AG04449 (cell line): Measurements from ENCODE around the gene GRM4.

Experiments used
- CTCF ChIA-PET: fragments of 350-600 bp; formaldehyde crosslinking; extraction: SDS; loops from one replicate; lab custom pipeline; 2021; ENCODE audit warnings: antibody characterized with exemption; lab: Yijun Ruan, JAX
- POLR2A ChIA-PET: fragments of 400-600, 350-600 bp; formaldehyde crosslinking; extraction: SDS; loops from one replicate; lab custom pipeline; 2020; ENCODE audit warnings: antibody characterized with exemption, inconsistent platforms; lab: Yijun Ruan, JAX
- DNase-seq: peaks from one replicate; pipeline ENCODE4 v3.0.0-alpha.2; 2010; ENCODE audit warnings: low read depth, low spot score
- H3K4me3 ChIP-seq: 2 replicates; pipeline ENCODE4 v1.5.1; 2011; ENCODE audit warnings: low read depth, mild to moderate bottlenecking, control low read depth, low read length
- TF ChIP-seq, protein P1 (sequence below): IDR thresholded peaks from one replicate; pipeline ENCODE4 v1.5.1; 2011; ENCODE audit warnings: mild to moderate bottlenecking, moderate library complexity, low read length, control low read depth, inconsistent platforms; ENCODE audit not compliant: insufficient read depth; ENCODE audit errors: missing control alignments

The GRM4 gene

DNA sequence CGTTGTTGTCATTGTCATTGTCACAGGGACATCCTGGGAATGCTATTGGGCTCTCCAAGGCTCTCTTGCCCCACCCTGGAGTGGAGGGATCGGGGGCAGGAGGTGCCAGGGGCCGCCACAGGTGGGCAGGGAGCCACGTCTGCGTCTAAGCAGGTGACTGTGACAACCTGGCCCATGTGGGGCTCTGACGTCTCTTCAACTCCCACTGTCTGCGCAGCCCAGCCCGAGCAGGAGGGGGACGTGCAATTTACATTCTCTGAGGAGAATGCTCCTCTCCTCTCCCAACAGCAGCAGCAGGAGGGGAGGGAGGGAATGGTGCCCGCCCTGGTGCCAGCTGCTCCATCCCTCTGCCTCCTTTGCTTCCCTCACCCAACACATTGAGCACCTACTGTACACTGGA, 50.1 kb downstream of the GRM4 start:
- TF ChIP-seq, protein P1, sequence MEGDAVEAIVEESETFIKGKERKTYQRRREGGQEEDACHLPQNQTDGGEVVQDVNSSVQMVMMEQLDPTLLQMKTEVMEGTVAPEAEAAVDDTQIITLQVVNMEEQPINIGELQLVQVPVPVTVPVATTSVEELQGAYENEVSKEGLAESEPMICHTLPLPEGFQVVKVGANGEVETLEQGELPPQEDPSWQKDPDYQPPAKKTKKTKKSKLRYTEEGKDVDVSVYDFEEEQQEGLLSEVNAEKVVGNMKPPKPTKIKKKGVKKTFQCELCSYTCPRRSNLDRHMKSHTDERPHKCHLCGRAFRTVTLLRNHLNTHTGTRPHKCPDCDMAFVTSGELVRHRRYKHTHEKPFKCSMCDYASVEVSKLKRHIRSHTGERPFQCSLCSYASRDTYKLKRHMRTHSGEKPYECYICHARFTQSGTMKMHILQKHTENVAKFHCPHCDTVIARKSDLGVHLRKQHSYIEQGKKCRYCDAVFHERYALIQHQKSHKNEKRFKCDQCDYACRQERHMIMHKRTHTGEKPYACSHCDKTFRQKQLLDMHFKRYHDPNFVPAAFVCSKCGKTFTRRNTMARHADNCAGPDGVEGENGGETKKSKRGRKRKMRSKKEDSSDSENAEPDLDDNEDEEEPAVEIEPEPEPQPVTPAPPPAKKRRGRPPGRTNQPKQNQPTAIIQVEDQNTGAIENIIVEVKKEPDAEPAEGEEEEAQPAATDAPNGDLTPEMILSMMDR = no peak
- no peak for DNase-seq
- no peak overlapping the region for H3K4me3 ChIP-seq
- ChIA-PET POLR2A (no interaction called here), CTCF (interaction anchor here (0.8 kb wide), 1 partner anchor 10 kb away, joined by 3 read pairs; no protein-coding TSS in a partner anchor)

DNA sequence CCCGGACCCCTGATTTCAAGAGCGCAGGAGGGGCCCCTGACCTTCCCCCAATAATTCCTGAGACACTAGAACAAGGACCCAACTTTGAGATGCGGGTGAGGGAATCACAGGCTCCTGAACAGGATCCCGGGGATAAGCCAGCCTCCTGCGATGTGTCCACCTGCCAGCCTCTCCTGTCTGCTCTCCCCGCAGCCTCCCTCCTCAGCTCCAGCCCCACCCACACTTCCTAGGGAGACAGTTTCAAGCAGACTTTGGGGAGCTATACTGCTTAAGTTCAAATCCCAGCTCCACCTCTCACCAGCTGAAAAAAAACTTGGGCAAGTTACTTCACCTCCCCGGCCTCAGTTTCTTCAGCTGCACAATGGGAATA, 50.8 kb downstream of the GRM4 start:
- no peak for DNase-seq
- H3K4me3 ChIP-seq = no peak overlapping the region
- POLR2A ChIA-PET = no interaction called here
- TF ChIP-seq, protein P1 = no peak
- CTCF ChIA-PET = interaction anchor here (0.8 kb wide), 1 partner anchor 9 kb away, joined by 3 read pairs; no protein-coding TSS in a partner anchor

DNA sequence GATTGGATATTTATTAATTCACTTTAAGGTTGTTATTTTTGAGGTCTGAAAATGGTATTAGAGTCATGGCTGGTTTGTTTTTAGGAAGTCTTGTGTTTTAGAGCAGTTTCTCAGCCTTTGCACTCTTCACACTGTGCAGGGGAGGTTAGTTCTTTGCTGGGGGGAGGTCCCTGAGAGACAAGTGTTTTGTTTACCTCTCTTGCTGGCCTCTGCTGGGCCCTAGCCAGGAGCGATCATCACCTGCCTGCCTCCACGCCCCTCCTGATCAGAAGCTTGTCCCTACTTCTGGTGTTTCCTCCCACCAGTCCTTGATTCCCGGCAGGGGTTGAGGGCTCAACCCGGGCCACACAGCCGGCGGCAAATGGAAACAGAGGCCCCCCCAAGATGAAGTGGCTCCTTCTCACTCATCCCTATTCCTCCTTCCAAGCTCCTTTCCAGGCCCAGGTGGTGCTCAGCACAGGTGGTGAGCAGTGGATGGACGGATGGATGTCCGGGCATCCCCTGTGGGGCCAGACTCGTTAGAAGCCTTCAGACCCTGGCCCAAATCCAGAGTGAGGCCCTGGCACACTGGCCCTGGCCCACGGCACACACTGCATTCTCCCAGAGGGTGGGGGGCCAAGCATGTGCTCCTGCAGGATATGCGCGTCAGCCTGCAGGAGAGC, 51.3 kb downstream of the GRM4 start:
- no peak for DNase-seq

DNA sequence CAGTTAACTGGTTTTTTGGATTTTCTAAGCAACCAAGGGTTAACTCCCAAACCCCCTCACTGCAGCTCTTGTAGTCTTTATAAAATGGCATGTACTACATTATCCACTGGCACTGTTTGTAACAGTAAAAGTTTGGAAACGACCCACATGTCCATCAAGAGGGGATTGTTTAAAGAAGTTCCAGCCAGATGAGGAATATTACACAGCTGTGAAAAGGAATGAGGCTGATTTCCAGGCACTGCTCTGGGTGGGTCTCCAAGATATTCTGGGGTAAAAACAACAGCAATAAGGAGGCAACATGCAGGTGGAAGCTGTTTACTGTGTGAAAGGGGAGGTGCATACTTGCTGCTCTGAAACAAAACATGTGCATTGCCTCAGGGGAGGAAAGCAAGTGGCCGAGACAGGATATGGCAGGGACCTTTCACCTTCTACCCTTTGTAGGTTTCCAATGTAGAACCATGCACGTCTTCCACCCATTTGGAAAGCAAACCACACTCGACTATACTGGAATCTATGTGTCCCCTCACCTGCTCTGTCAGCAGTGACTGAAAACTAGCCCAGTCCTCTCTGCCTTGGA, 51.9 kb downstream of the GRM4 start:
- TF ChIP-seq, protein P1 = no peak
- DNase-seq = no peak
- ChIA-PET CTCF (interaction anchor here (1.3 to 1.7 kb wide), 2 partner anchors 13 to 39 kb away, joined by 3 to 4 read pairs; no protein-coding TSS in a partner anchor), POLR2A (no interaction called here)
- H3K4me3 ChIP-seq = no peak overlapping the region

More for the DNA sequence above, 51.3 kb downstream of the GRM4 start:
- ChIA-PET CTCF (interaction anchor here (0.8 kb wide), 1 partner anchor 9 kb away, joined by 3 read pairs; no protein-coding TSS in a partner anchor), POLR2A (no interaction called here)
- no peak overlapping the region for H3K4me3 ChIP-seq
- TF ChIP-seq, protein P1 = no peak

DNA sequence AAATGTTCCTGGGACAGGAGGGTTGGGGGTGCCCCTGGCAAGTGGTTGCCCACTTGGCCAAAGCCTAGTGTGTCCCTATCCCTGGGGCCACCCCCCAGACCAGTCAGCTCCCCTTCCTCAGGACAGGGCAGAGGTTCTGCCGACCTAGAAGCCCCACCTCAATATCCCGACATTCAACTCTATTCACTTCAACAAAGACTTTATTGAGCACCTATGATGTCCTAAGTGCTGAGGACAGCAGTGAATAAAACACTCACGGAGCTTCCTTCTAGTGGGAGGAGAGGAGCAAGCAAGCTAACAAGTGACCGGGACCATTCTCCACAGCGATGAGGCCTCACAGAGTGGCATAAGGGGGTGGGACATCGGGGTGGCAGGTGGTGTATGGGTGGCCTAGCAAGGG, 52.7 kb downstream of the GRM4 start:
- no peak for DNase-seq

DNA sequence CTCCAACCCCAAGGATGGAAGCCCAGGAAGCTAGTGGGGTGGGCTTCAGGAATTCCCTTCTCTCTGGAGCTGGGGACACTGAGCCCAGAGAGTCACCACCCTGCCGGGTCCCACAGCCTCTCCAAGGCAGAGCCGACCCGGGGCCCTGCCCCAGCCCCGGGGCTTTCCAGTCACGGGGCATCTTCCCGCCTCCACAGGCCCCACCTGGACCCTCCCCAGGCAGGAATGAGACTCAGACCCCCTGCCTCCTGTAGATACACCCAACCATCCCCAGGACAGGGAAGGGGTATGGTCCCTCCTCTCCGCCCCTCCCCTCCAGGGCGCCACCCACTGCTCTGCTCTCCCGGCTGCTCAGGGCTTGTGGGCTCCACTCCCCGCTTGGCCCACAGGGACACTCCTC, 53.3 kb downstream of the GRM4 start:
- TF ChIP-seq, protein P1 = no peak
- DNase-seq = no peak
- POLR2A ChIA-PET = no interaction called here
- H3K4me3 ChIP-seq = no peak overlapping the region
- CTCF ChIA-PET = interaction anchor here (1.3 to 1.7 kb wide), 2 partner anchors 12 to 37 kb away, joined by 3 to 4 read pairs; no protein-coding TSS in a partner anchor

More for the DNA sequence above, 52.7 kb downstream of the GRM4 start:
- TF ChIP-seq, protein P1 = no peak
- POLR2A ChIA-PET = no interaction called here
- CTCF ChIA-PET = interaction anchor here (1.3 to 1.7 kb wide), 2 partner anchors 13 to 38 kb away, joined by 3 to 4 read pairs; no protein-coding TSS in a partner anchor
- H3K4me3 ChIP-seq = no peak overlapping the region
